HCT116 (cell line): ENCODE measurements around the gene IL3. TPM values are rescaled to one million over a fixed set of nuclear protein-coding genes. Genes with fewer than 3 reads are reported as not detected.

Experiments
- ATAC-seq: fragments of 200-7000 bp; cut with Tn5 transposase; 2 replicates; pipeline ENCODE4 v1.9.1; 2020; ENCODE audit warnings: mild to moderate bottlenecking, moderate library complexity
- BruUV-seq: library from RNA; stranded (reverse); fragments of 400-500 nt; replicated peaks from 2 replicates; lab custom pipeline; 2021; lab: Mats Ljungman, UMichigan
- CTCF ChIA-PET: fragments of 300-600 bp; sonication (Branson Sonifier 250); formaldehyde crosslinking; loops from one replicate; lab custom pipeline; 2021; ENCODE audit warnings: antibody characterized with exemption; lab: Charles Lee
- POLR2A ChIA-PET: fragments of 300-600, 350-600 bp; sonication (Branson Sonifier 250); formaldehyde crosslinking; loops from one replicate; lab custom pipeline; 2021; ENCODE audit warnings: antibody characterized with exemption; lab: Charles Lee
- RAD21 ChIA-PET, 2 experiments: fragments of 300-600 bp; sonication (Branson Sonifier 250); formaldehyde crosslinking; loops; one replicate each; lab custom pipeline; 2023; ENCODE audit warnings: low total read pairs in 2 of 2; ENCODE audit not compliant: uncharacterized antibody in 2 of 2, unreplicated experiment in 2 of 2, low non-redundant PET in 1 of 2; lab: Charles Lee
- DNase-seq: peaks from one replicate; pipeline ENCODE4 v3.0.0-alpha.2; 2010; ENCODE audit warnings: low read depth, low spot score
- H2AFZ ChIP-seq: fragments of 200-600 bp; shearing (Covaris generic), sonication (generic); 2 replicates; pipeline ENCODE4 v1.6.1; 2017; ENCODE audit warnings: low read depth, mixed run types, mixed read lengths, antibody characterized with exemption, low read length; ENCODE audit not compliant: poor library complexity, severe bottlenecking
- H3K27ac ChIP-seq: 2 replicates; pipeline ENCODE4 v1.5.1; 2012; ENCODE audit warnings: low read depth, low read length
- H3K27me3 ChIP-seq: fragments of 200-600 bp; sonication (generic); 2 replicates; pipeline ENCODE4 v1.6.1; 2016; ENCODE audit warnings: mixed run types, low read length, mixed read lengths; ENCODE audit not compliant: insufficient read depth
- H3K36me3 ChIP-seq, 2 experiments: fragments of 200-500 bp in 1 of 2; fragments of 200-600 bp in 1 of 2; sonication (Bioruptor generic) in 1 of 2; sonication (generic) in 1 of 2; 2 replicates each; pipeline versions ENCODE4 v1.5.1 to v1.6.1; 2014 to 2016; ENCODE audit warnings: low read length in 2 of 2, inconsistent platforms in 1 of 2, mixed read lengths in 1 of 2, mixed run types in 1 of 2; ENCODE audit not compliant: insufficient read depth in 2 of 2, control insufficient read depth in 1 of 2
- H3K4me1 ChIP-seq, 2 experiments: fragments of 200-600 bp in 1 of 2; sonication (generic) in 1 of 2; 2 replicates each; pipeline versions ENCODE4 v1.5.1 to v1.6.1; 2012 to 2017; ENCODE audit warnings: low read length in 2 of 2, inconsistent platforms in 1 of 2, mild to moderate bottlenecking in 1 of 2, mixed read lengths in 1 of 2, mixed run types in 1 of 2, moderate library complexity in 1 of 2; ENCODE audit not compliant: insufficient read depth in 2 of 2, control insufficient read depth in 1 of 2
- H3K4me2 ChIP-seq: fragments of 200-600 bp; sonication (generic); 2 replicates; pipeline ENCODE4 v1.6.1; 2017; ENCODE audit warnings: mixed run types, low read length, mixed read lengths
- H3K4me3 ChIP-seq, 2 experiments: fragments of 200-600 bp in 1 of 2; sonication (generic) in 1 of 2; replicated peaks in 1 of 2; 2 replicates each; pipeline ENCODE4 v1.5.1; 2011 to 2016; ENCODE audit warnings: low read length in 2 of 2, control low read depth in 1 of 2, low read depth in 1 of 2, mild to moderate bottlenecking in 1 of 2, mixed read lengths in 1 of 2, mixed run types in 1 of 2
- H3K79me2 ChIP-seq: fragments of 200-600 bp; sonication (generic); 2 replicates; pipeline ENCODE4 v1.6.1; 2017; ENCODE audit warnings: mild to moderate bottlenecking, mixed run types, low read length, moderate library complexity, mixed read lengths; ENCODE audit not compliant: insufficient read depth
- H3K9ac ChIP-seq: fragments of 200-600 bp; sonication (generic); 2 replicates; pipeline ENCODE4 v1.6.1; 2016; ENCODE audit warnings: low read length, mixed read lengths
- H3K9me2 ChIP-seq: fragments of 200-600 bp; sonication (generic), shearing (Covaris generic); 2 replicates; pipeline ENCODE4 v1.6.1; 2017; ENCODE audit warnings: mixed run types, mild to moderate bottlenecking, moderate library complexity; ENCODE audit not compliant: insufficient read depth
- H3K9me3 ChIP-seq, 2 experiments: fragments of 200-500 bp in 1 of 2; fragments of 200-600 bp in 1 of 2; sonication (Bioruptor generic) in 1 of 2; sonication (generic) in 1 of 2; 2 replicates each; pipeline ENCODE4 v1.6.1; 2014 to 2017; ENCODE audit warnings: low read length in 2 of 2, mixed read lengths in 2 of 2, inconsistent platforms in 1 of 2, low read depth in 1 of 2, mild to moderate bottlenecking in 1 of 2, mixed run types in 1 of 2, moderate library complexity in 1 of 2; ENCODE audit not compliant: control insufficient read depth in 1 of 2, insufficient read depth in 1 of 2
- H4K20me1 ChIP-seq: fragments of 200-600 bp; sonication (generic), shearing (Covaris generic); 2 replicates; pipeline ENCODE4 v1.6.1; 2017; ENCODE audit warnings: mixed run types, mild to moderate bottlenecking, moderate library complexity; ENCODE audit not compliant: insufficient read depth
- ATF3 ChIP-seq: IDR thresholded peaks from 2 replicates; pipeline ENCODE4 v1.6.1; 2012
- CBX3 ChIP-seq: IDR thresholded peaks from 2 replicates; pipeline ENCODE4 v1.6.1; 2012; ENCODE audit warnings: low read depth
- ELF1 ChIP-seq: IDR thresholded peaks from 2 replicates; pipeline ENCODE4 v1.6.1; 2012; ENCODE audit warnings: low read depth, borderline replicate concordance
- EZH2 ChIP-seq: fragments of 200-600 bp; sonication (generic); IDR thresholded peaks from 2 replicates; pipeline ENCODE4 v1.6.1; 2017; ENCODE audit warnings: antibody characterized with exemption, mixed run types
- EZH2phosphoT487 ChIP-seq: fragments of 200-600 bp; IDR thresholded peaks from 2 replicates; pipeline ENCODE4 v1.6.1; 2018; ENCODE audit warnings: antibody characterized with exemption, borderline replicate concordance
- FOSL1 ChIP-seq: IDR thresholded peaks from 2 replicates; pipeline ENCODE4 v1.6.1; 2012; ENCODE audit warnings: low read depth
- JUND ChIP-seq: IDR thresholded peaks from 2 replicates; pipeline ENCODE4 v1.6.1; 2012
- POLR2A ChIP-seq: IDR thresholded peaks from 2 replicates; pipeline ENCODE4 v1.7.0; 2011; ENCODE audit warnings: borderline replicate concordance; ENCODE audit not compliant: insufficient read depth, insufficient read length; ENCODE audit errors: extremely low read depth
- POLR2AphosphoS5 ChIP-seq: IDR thresholded peaks from 2 replicates; pipeline ENCODE4 v1.6.1; 2011; ENCODE audit warnings: mild to moderate bottlenecking, low read depth, low read length, moderate library complexity
- RAD21 ChIP-seq: IDR thresholded peaks from 2 replicates; pipeline ENCODE4 v1.6.1; 2012; ENCODE audit warnings: low read depth, mild to moderate bottlenecking
- SIN3A ChIP-seq: IDR thresholded peaks from 2 replicates; pipeline ENCODE4 v1.6.1; 2012; ENCODE audit warnings: low read depth
- SRF ChIP-seq: IDR thresholded peaks from 2 replicates; pipeline ENCODE4 v1.6.1; 2012; ENCODE audit warnings: low read depth
- TCF7L2 ChIP-seq: IDR thresholded peaks from 2 replicates; pipeline ENCODE4 v1.7.0; 2011; ENCODE audit warnings: borderline replicate concordance, inconsistent platforms; ENCODE audit not compliant: insufficient read depth, insufficient read length; ENCODE audit errors: extremely low read depth
- YY1 ChIP-seq: IDR thresholded peaks from 2 replicates; pipeline ENCODE4 v1.6.1; 2011; ENCODE audit warnings: low read length, low read depth, moderate library complexity, mild to moderate bottlenecking; ENCODE audit not compliant: insufficient replicate concordance; ENCODE audit errors: extremely low read depth
- ZBTB33 ChIP-seq: IDR thresholded peaks from 2 replicates; pipeline ENCODE4 v1.6.1; 2011; ENCODE audit warnings: mild to moderate bottlenecking, low read length, moderate library complexity; ENCODE audit not compliant: insufficient replicate concordance; ENCODE audit errors: extremely low read depth
- ZNF274 ChIP-seq: fragments of 200-500 bp; sonication (Bioruptor generic); IDR thresholded peaks from 2 replicates; pipeline ENCODE4 v1.6.1; 2014; ENCODE audit warnings: mild to moderate bottlenecking, low read depth, low read length, inconsistent platforms
- intact Hi-C: fragments of 100-400 bp; cut with micrococcal nuclease; formaldehyde crosslinking; loops from 2 replicates; pipeline ENCODE4 v1.10.0; 2022
- total RNA-seq: library from RNA; stranded (reverse); gene quantifications from one replicate; pipeline ENCODE4 v1.2.1, GENCODE V29; 2021; ENCODE audit not compliant: unreplicated experiment
- TF ChIP-seq, protein P1 (sequence below): IDR thresholded peaks from 2 replicates; pipeline ENCODE4 v1.6.1; 2012
- TF ChIP-seq, protein P2 (sequence below), 3 experiments: fragments of 200-600 bp in 1 of 3; sonication (generic) in 1 of 3; IDR thresholded peaks in 2 of 3; conservative IDR thresholded peaks in 1 of 3; 2 replicates each; pipeline ENCODE4 v1.5.1; 2012 to 2017; ENCODE audit warnings: low read depth in 2 of 3, low read length in 2 of 3, antibody characterized with exemption in 1 of 3, borderline replicate concordance in 1 of 3, control low read depth in 1 of 3, mild to moderate bottlenecking in 1 of 3, mixed read lengths in 1 of 3, mixed run types in 1 of 3, moderate library complexity in 1 of 3; ENCODE audit not compliant: insufficient read depth in 1 of 3

IL3 gene
- total RNA-seq, 1 experiment from 2014 or later = not detected

DNA sequence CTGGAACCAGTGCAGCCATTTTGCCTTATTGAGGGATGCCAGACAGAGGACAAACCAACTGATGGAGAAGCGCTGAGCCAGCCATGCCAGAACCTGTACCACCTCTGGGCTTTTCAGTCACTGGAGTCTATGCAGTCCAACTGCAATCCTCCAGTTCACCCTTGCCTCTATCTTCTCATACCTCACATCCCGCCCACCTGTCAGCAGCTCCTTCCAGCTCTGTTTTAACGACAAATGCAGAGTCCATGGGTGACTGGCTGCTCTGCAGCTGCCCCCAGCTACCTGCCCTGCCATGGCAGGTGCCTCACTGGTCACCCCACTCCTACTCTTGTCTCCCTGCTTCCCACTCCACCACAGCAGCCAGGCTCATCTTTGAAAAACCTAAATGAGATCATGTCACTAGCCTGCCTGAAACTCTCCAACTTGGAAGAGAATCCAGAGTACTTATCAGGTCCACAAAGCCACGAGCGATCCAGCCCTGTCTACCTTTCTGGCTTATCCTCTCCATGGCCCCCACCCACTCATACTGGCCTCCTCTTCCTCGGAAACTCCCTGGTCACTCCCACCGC, 35.0 kb upstream of the IL3 start (continued):
- TF ChIP-seq RAD21 (no peak), ATF3 (no peak), SIN3A (no peak), POLR2A (no peak), ZBTB33 (no peak)

GRCh38 chr5:132026516-132027008, 33.9 kb upstream of the IL3 start:
- ChIA-PET CTCF (no interaction called here), POLR2A (interaction anchor here (0.6 kb wide), 1 partner anchor 140 kb away, joined by 3 read pairs; no protein-coding TSS in a partner anchor)
- no TSS peak for BruUV-seq
- TF ChIP-seq FOSL1 = no peak
- no peak for TF ChIP-seq JUND
- no peak for TF ChIP-seq CBX3
- TF ChIP-seq ATF3 = no peak
- no peak for TF ChIP-seq EZH2phosphoT487
- TF ChIP-seq SRF = no peak
- TF ChIP-seq POLR2AphosphoS5 = no peak
- TF ChIP-seq YY1 = no peak
- no peak for TF ChIP-seq ELF1
- TF ChIP-seq TCF7L2 = no peak
- TF ChIP-seq, protein P1, sequence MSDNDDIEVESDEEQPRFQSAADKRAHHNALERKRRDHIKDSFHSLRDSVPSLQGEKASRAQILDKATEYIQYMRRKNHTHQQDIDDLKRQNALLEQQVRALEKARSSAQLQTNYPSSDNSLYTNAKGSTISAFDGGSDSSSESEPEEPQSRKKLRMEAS = no peak
- TF ChIP-seq, protein P2, sequence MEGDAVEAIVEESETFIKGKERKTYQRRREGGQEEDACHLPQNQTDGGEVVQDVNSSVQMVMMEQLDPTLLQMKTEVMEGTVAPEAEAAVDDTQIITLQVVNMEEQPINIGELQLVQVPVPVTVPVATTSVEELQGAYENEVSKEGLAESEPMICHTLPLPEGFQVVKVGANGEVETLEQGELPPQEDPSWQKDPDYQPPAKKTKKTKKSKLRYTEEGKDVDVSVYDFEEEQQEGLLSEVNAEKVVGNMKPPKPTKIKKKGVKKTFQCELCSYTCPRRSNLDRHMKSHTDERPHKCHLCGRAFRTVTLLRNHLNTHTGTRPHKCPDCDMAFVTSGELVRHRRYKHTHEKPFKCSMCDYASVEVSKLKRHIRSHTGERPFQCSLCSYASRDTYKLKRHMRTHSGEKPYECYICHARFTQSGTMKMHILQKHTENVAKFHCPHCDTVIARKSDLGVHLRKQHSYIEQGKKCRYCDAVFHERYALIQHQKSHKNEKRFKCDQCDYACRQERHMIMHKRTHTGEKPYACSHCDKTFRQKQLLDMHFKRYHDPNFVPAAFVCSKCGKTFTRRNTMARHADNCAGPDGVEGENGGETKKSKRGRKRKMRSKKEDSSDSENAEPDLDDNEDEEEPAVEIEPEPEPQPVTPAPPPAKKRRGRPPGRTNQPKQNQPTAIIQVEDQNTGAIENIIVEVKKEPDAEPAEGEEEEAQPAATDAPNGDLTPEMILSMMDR (IDR thresholded peaks at IDR 0.05 in 2 of 3, conservative IDR thresholded peaks at IDR 0.05 in 1 of 3; ENCODE audit: borderline replicate concordance in 1 of 3, insufficient read depth in 1 of 3, low read depth in 2 of 3, low read length in 2 of 3) = no peak
- TF ChIP-seq ZBTB33 = no peak
- no peak for TF ChIP-seq ZNF274
- TF ChIP-seq EZH2 = no peak

More at GRCh38 chr5:132026516-132027008, 33.9 kb upstream of the IL3 start:
- no peak for ATAC-seq
- Histone ChIP-seq H3K4me1 (no peaks in the 10 kb centered on the region), H3K9ac (no peak overlapping the region), H3K9me2 (no peaks in the 10 kb centered on the region), H3K36me3 (no peaks in the 10 kb centered on the region), H3K9me3 (no peaks in the 10 kb centered on the region), H3K4me3 (no peak overlapping the region), H4K20me1 (no peaks in the 10 kb centered on the region), H3K79me2 (no peaks in the 10 kb centered on the region), H3K27me3 (no peaks in the 10 kb centered on the region), H3K27ac (no peak overlapping the region), H3K4me2 (no peak overlapping the region), H2AFZ (no peak overlapping the region)
- RAD21 ChIA-PET = no interaction called here
- intact Hi-C loops = no loop called here
- no peak for DNase-seq
